RWPE2 (cell line): Measurements from ENCODE around the gene PTCD1.

Experiments used
- ATAC-seq: fragments of 200-7000 bp; cut with Tn5 transposase; 3 replicates; pipeline ENCODE4 v1.9.1; 2021; ENCODE audit warnings: low read depth
- DNase-seq: peaks from one replicate; pipeline ENCODE4 v3.0.0-alpha.2; 2020; ENCODE audit warnings: low spot score
- H3K27ac ChIP-seq: fragments of 450-650 bp; 2 replicates; pipeline ENCODE4 v1.5.1; 2017; ENCODE audit warnings: mild to moderate bottlenecking; ENCODE audit not compliant: poor library complexity, severe bottlenecking
- H3K27me3 ChIP-seq: fragments of 250-450 bp; sonication (Bioruptor Pico); 2 replicates; pipeline ENCODE4 v1.5.1; 2021; ENCODE audit warnings: mild to moderate bottlenecking, moderate library complexity; ENCODE audit not compliant: insufficient read depth, poor library complexity, severe bottlenecking
- H3K36me3 ChIP-seq: fragments of 250-450 bp; sonication (Bioruptor Pico); 2 replicates; pipeline ENCODE4 v1.5.1; 2020; ENCODE audit warnings: low read depth, mild to moderate bottlenecking, moderate library complexity
- H3K4me1 ChIP-seq: fragments of 250-450 bp; sonication (Bioruptor Pico); 2 replicates; pipeline ENCODE4 v1.5.1; 2021; ENCODE audit warnings: mild to moderate bottlenecking, moderate library complexity; ENCODE audit not compliant: insufficient read depth, poor library complexity, severe bottlenecking
- H3K4me3 ChIP-seq: fragments of 250-450 bp; sonication (Bioruptor Pico); 2 replicates; pipeline ENCODE4 v1.5.1; 2021; ENCODE audit warnings: mild to moderate bottlenecking, moderate library complexity; ENCODE audit not compliant: severe bottlenecking
- H3K9me3 ChIP-seq: fragments of 250-450 bp; sonication (Bioruptor Pico); 2 replicates; pipeline ENCODE4 v1.5.1; 2021; ENCODE audit warnings: mild to moderate bottlenecking, moderate library complexity; ENCODE audit not compliant: severe bottlenecking
- TF ChIP-seq, protein P1 (sequence below): fragments of 450-650 bp; IDR thresholded peaks from one replicate; pipeline ENCODE4 v1.5.1; 2017; ENCODE audit warnings: mild to moderate bottlenecking, moderate library complexity; ENCODE audit not compliant: poor library complexity, severe bottlenecking

Gene PTCD1

DNA sequence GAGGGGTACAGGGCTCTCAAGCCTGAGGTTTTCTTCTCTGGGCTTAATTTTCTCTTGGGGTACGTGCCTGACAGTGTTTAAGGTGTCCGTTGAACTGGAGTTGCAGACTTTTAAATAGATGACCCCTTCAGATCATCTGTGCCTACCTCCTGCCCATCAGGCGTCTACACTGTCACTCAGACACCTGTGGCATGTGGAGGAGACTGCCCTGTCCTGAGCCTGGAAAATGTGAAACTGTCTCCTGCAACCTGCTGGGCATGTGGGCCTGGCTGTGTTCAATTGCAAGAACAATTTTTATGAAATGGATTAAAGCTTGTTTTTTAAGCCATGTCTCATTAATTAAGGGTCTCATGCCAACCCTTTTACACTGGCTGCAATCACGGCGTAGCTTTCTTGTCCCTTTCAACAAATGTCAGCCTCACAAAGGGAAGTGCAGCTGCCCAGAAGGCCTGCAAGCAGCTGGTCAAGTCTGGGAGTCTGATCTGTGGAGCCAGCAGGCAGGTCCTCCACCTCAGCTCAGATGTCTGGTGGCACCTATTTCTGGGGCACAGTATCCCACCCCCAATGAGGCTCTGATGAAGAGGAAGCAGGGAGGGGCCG lies 18.6 kb upstream of the PTCD1 start:
- H3K9me3 ChIP-seq: no peaks in the 10 kb centered on the region
- no peaks in the 10 kb centered on the region for H3K27me3 ChIP-seq
- ATAC-seq: no peak
- no peak overlapping the region for H3K4me3 ChIP-seq
- TF ChIP-seq, protein P1, sequence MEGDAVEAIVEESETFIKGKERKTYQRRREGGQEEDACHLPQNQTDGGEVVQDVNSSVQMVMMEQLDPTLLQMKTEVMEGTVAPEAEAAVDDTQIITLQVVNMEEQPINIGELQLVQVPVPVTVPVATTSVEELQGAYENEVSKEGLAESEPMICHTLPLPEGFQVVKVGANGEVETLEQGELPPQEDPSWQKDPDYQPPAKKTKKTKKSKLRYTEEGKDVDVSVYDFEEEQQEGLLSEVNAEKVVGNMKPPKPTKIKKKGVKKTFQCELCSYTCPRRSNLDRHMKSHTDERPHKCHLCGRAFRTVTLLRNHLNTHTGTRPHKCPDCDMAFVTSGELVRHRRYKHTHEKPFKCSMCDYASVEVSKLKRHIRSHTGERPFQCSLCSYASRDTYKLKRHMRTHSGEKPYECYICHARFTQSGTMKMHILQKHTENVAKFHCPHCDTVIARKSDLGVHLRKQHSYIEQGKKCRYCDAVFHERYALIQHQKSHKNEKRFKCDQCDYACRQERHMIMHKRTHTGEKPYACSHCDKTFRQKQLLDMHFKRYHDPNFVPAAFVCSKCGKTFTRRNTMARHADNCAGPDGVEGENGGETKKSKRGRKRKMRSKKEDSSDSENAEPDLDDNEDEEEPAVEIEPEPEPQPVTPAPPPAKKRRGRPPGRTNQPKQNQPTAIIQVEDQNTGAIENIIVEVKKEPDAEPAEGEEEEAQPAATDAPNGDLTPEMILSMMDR: no peak
- peaks cover 87% of the 10 kb centered on the region for H3K36me3 ChIP-seq
- no peak for DNase-seq
- H3K4me1 ChIP-seq: no peaks in the 10 kb centered on the region
- no peak overlapping the region for H3K27ac ChIP-seq

DNA sequence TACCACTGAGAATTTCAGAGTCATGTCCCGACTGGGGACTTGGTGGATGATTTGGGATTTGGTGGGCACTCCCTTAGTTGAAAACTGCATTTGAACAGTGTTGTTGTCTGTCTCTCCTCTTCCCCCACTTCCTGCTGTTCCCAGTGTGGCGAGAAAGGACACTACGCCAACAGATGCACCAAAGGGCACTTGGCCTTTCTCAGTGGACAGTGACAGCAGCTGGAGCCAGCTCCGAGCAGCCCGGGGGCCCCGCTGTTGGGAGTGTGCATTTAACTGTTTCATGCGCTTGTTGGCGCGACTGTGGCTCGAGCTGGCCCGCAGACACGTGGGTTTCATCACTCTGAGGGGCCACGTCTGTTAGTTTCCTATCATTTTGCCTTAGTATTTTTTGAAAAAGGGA lies 17.7 kb upstream of the PTCD1 start:
- DNase-seq (no peak), ATAC-seq (no peak)
- Histone ChIP-seq H3K4me3 (no peak overlapping the region), H3K4me1 (no peaks in the 10 kb centered on the region), H3K27ac (no peak overlapping the region), H3K9me3 (no peaks in the 10 kb centered on the region), H3K27me3 (no peaks in the 10 kb centered on the region), H3K36me3 (peaks cover 87% of the 10 kb centered on the region)
- TF ChIP-seq, protein P1: no peak

DNA sequence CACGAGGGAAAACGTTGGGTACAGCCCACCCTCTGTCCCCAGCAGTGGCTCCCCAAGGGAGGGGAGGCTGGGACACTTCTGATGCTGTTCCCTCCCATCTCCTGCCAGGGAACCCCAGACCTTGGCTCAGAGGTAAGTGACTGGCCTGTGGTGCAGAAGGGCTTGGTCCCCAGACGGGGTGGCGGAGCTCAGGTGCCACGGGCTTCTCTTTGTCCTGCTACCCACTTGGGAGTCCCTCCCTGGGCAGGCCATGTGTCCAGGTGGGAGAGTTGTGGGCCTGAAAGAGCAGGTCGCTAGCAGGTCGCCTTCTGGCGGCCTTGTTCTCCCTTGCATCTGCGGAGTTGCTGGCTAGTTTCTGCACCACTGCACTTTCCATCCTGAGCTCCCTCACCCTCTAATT lies 17.3 kb upstream of the PTCD1 start:
- TF ChIP-seq, protein P1: no peak
- Histone ChIP-seq H3K4me1 (no peaks in the 10 kb centered on the region), H3K36me3 (peaks cover 87% of the 10 kb centered on the region), H3K9me3 (no peaks in the 10 kb centered on the region), H3K27ac (no peak overlapping the region), H3K4me3 (no peak overlapping the region), H3K27me3 (no peaks in the 10 kb centered on the region)
- no peak for DNase-seq
- ATAC-seq: no peak

DNA sequence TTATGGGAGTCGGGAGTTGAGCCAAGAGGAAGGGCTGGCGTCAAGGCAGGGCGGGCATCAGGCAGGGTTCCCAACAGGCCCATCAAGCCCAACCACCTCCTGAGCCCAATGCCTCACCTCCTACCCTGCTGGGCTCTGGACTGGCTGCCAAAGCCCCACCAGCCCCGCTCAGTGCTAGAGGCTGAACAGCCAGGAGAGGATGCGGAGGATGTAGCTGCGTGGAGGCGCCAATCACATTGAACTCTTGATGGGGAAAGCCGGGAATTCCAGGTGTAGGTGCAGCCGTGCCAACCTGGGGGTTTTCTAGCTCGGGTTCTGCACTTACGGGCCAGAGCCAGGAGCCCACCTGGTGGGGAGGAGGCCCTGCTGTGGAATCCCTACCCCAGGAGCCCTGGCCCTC lies 14.5 kb upstream of the PTCD1 start:
- Histone ChIP-seq H3K27me3 (no peaks in the 10 kb centered on the region), H3K9me3 (no peaks in the 10 kb centered on the region), H3K4me3 (no peak overlapping the region), H3K36me3 (peaks cover 87% of the 10 kb centered on the region), H3K27ac (no peak overlapping the region), H3K4me1 (no peaks in the 10 kb centered on the region)
- ATAC-seq (no peak), DNase-seq (no peak)
- TF ChIP-seq, protein P1: no peak

DNA sequence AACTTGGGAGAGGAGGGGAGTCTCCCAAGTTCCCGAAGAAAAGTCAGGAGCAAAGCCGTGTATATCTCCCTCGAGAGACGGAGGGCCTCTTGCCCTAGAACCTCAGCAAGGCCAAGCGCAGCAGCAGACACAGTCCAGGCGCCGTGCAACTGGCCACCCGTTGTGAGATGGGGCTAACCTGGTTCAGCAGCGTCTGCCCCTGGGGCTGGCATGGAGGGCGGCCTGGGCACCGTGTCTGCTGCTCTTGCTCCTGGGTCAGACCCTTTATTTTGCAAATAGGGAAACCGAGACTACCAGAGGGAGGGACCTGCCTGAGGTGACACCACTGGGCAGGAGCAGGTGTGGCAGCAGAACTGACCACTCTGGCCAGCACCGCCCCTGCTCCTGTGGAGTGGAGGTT lies 13.9 kb upstream of the PTCD1 start:
- ATAC-seq (no peak), DNase-seq (no peak)
- peaks cover 87% of the 10 kb centered on the region for H3K36me3 ChIP-seq
- H3K27ac ChIP-seq: no peak overlapping the region
- no peaks in the 10 kb centered on the region for H3K27me3 ChIP-seq
- no peak overlapping the region for H3K4me3 ChIP-seq
- no peaks in the 10 kb centered on the region for H3K4me1 ChIP-seq
- no peaks in the 10 kb centered on the region for H3K9me3 ChIP-seq
- TF ChIP-seq, protein P1: no peak
